HepG2 (cell line): Measurements from ENCODE around the gene MAB21L4. TPM values are rescaled to one million over a fixed set of nuclear protein-coding genes. Genes with fewer than 3 reads are reported as not detected.
A peak's percentile ranks its signal among the peaks of the same experiment; 100 is the strongest.

Experiments used
- ATAC-seq: fragments of 200-7000 bp; cut with Tn5 transposase; 3 replicates; pipeline ENCODE4 v1.9.1; 2020; ENCODE audit warnings: mild to moderate bottlenecking, moderate library complexity
- BruUV-seq: library from RNA; stranded (reverse); fragments of 400-500 nt; replicated peaks from 2 replicates; lab custom pipeline; 2021; lab: Mats Ljungman, UMichigan
- CTCF ChIA-PET: fragments of 300-600 bp; formaldehyde crosslinking; extraction: SDS; loops from one replicate; lab custom pipeline; 2021; ENCODE audit warnings: low total read pairs, inconsistent platforms, low intra/inter-chr PET ratio; lab: Yijun Ruan, JAX
- POLR2A ChIA-PET: fragments of 350-600 bp; sonication (Branson Sonifier 250); formaldehyde crosslinking; loops from one replicate; lab custom pipeline; 2020; ENCODE audit warnings: antibody characterized with exemption, inconsistent platforms; lab: Yijun Ruan, JAX
- DNase-seq: peaks from one replicate; pipeline ENCODE4 v3.0.0-alpha.2; 2015; ENCODE audit warnings: low spot score
- FAIRE-seq: peaks from 3 replicates; lab custom pipeline; 2011; peaks lifted over from hg19 to GRCh38; lab: Jason Lieb, UNC
- H2AFZ ChIP-seq: one replicate; pipeline ENCODE4 v1.6.1; 2011; ENCODE audit warnings: low read length, inconsistent platforms
- H3K27ac ChIP-seq: fragments of 300-600 bp; 3 replicates; pipeline ENCODE4 v1.8.0; 2011; ENCODE audit warnings: mixed run types, mild to moderate bottlenecking, mixed read lengths, low read length, inconsistent platforms; ENCODE audit not compliant: insufficient read depth; ENCODE audit errors: extremely low read length
- H3K27me3 ChIP-seq, 2 experiments: fragments of 200-600 bp in 1 of 2; 2 replicates in 1 of 2; 3 replicates in 1 of 2; pipeline versions ENCODE4 v1.6.0 to v1.8.0; 2011; ENCODE audit warnings: low read length in 2 of 2, mild to moderate bottlenecking in 2 of 2, moderate library complexity in 2 of 2, inconsistent platforms in 1 of 2; ENCODE audit not compliant: insufficient read depth in 2 of 2, control insufficient read depth in 1 of 2
- H3K36me3 ChIP-seq, 2 experiments: fragments of 200-600 bp in 1 of 2; replicated peaks in 1 of 2; 2 replicates in 1 of 2; 3 replicates in 1 of 2; pipeline versions ENCODE4 v1.5.1 to v1.8.0; 2011; ENCODE audit warnings: low read length in 2 of 2, inconsistent platforms in 1 of 2; ENCODE audit not compliant: insufficient read depth in 2 of 2, control insufficient read depth in 1 of 2
- H3K4me1 ChIP-seq: 2 replicates; pipeline ENCODE4 v1.5.1; 2012; ENCODE audit warnings: low read length, inconsistent platforms; ENCODE audit not compliant: insufficient read depth
- H3K4me2 ChIP-seq: 2 replicates; pipeline ENCODE4 v1.6.0; 2011; ENCODE audit warnings: low read depth, low read length, inconsistent platforms
- H3K4me3 ChIP-seq, 3 experiments: fragments of 200-600 bp in 1 of 3; sonication (generic), shearing (Covaris generic) in 1 of 3; replicated peaks in 1 of 3; 2 replicates each; pipeline ENCODE4 v1.5.1; 2011 to 2016; ENCODE audit warnings: low read length in 3 of 3, inconsistent platforms in 2 of 3, low read depth in 2 of 3, mild to moderate bottlenecking in 2 of 3, control low read depth in 1 of 3, mixed read lengths in 1 of 3; ENCODE audit not compliant: insufficient read depth in 1 of 3
- H3K79me2 ChIP-seq: one replicate; pipeline ENCODE4 v1.6.1; 2011; ENCODE audit warnings: low read length, inconsistent platforms; ENCODE audit not compliant: insufficient read depth
- H3K9ac ChIP-seq: 2 replicates; pipeline ENCODE4 v1.6.0; 2011; ENCODE audit warnings: mild to moderate bottlenecking, low read depth, low read length, inconsistent platforms; ENCODE audit not compliant: insufficient read depth
- H3K9me3 ChIP-seq: 2 replicates; pipeline ENCODE4 v1.5.1; 2012; ENCODE audit warnings: mild to moderate bottlenecking, low read length
- H4K20me1 ChIP-seq: 2 replicates; pipeline ENCODE4 v1.6.0; 2011; ENCODE audit warnings: inconsistent platforms, mild to moderate bottlenecking, low read length, moderate library complexity; ENCODE audit not compliant: insufficient read depth
- CAMTA2 ChIP-seq: sonication (generic); formaldehyde crosslinking; IDR thresholded peaks from 2 replicates; pipeline ENCODE4 v1.4.0; 2020; ENCODE audit warnings: mild to moderate bottlenecking, missing genetic modification reagents, borderline replicate concordance
- HES4 ChIP-seq: sonication (generic); formaldehyde crosslinking; IDR thresholded peaks from 2 replicates; pipeline ENCODE4 v1.9.0; 2021; ENCODE audit warnings: mild to moderate bottlenecking, missing genetic modification reagents, borderline replicate concordance
- ISX ChIP-seq: sonication (generic); formaldehyde crosslinking; conservative IDR thresholded peaks from 2 replicates; pipeline ENCODE4 v1.5.0; 2020; ENCODE audit warnings: missing genetic modification reagents
- MAFF ChIP-seq: IDR thresholded peaks from 2 replicates; pipeline ENCODE4 v1.6.1; 2011; ENCODE audit warnings: low read depth, low read length, improper control_type of control experiment
- NRL ChIP-seq: sonication (generic); formaldehyde crosslinking; IDR thresholded peaks from 2 replicates; pipeline ENCODE4 v1.5.0; 2020; ENCODE audit warnings: missing genetic modification reagents, mild to moderate bottlenecking, moderate library complexity, borderline replicate concordance
- RFX3 ChIP-seq: IDR thresholded peaks from 2 replicates; pipeline ENCODE4 v1.6.1; 2016; ENCODE audit warnings: missing biosample characterization, missing genetic modification reagents
- SP5 ChIP-seq: IDR thresholded peaks from 2 replicates; pipeline ENCODE4 v1.6.1; 2016; ENCODE audit warnings: low read depth, borderline replicate concordance
- YEATS2 ChIP-seq: sonication (generic); formaldehyde crosslinking; IDR thresholded peaks from 2 replicates; pipeline ENCODE4 v1.4.0; 2020; ENCODE audit warnings: missing genetic modification reagents, borderline replicate concordance
- ZC3H4 ChIP-seq: sonication (generic); formaldehyde crosslinking; IDR thresholded peaks from 2 replicates; pipeline ENCODE4 v1.4.0; 2020; ENCODE audit warnings: missing genetic modification reagents, borderline replicate concordance
- ZNF12 ChIP-seq: sonication (generic); formaldehyde crosslinking; IDR thresholded peaks from 2 replicates; pipeline ENCODE4 v1.5.0; 2020; ENCODE audit warnings: missing genetic modification reagents
- ZNF263 ChIP-seq: sonication (generic); formaldehyde crosslinking; IDR thresholded peaks from 2 replicates; pipeline ENCODE4 v1.4.0; 2020; ENCODE audit warnings: missing genetic modification reagents
- ZNF362 ChIP-seq: sonication (generic); formaldehyde crosslinking; IDR thresholded peaks from 2 replicates; pipeline ENCODE4 v1.4.0; 2020; ENCODE audit warnings: missing genetic modification reagents, mild to moderate bottlenecking, borderline replicate concordance
- ZNF382 ChIP-seq: sonication (generic); formaldehyde crosslinking; IDR thresholded peaks from 2 replicates; pipeline ENCODE4 v1.5.0; 2020; ENCODE audit warnings: missing genetic modification reagents, mild to moderate bottlenecking, borderline replicate concordance
- ZNF570 ChIP-seq: sonication (generic); formaldehyde crosslinking; IDR thresholded peaks from 2 replicates; pipeline ENCODE4 v1.4.0; 2020; ENCODE audit warnings: mild to moderate bottlenecking, missing genetic modification reagents, borderline replicate concordance
- ZNF746 ChIP-seq: sonication (generic); formaldehyde crosslinking; IDR thresholded peaks from 2 replicates; pipeline ENCODE4 v1.8.0; 2022; ENCODE audit warnings: mild to moderate bottlenecking, missing genetic modification reagents
- ZNF766 ChIP-seq: sonication (generic); formaldehyde crosslinking; IDR thresholded peaks from 2 replicates; pipeline ENCODE4 v1.5.0; 2020; ENCODE audit warnings: missing genetic modification reagents, borderline replicate concordance
- WGBS: methylation state at CpG from one replicate; pipeline ENCODE4 v1.1.6; 2017; ENCODE audit warnings: low lambda C conversion rate; 5-methylcytosine and 5-hydroxymethylcytosine counted together
- in situ Hi-C: cut with HindIII; loops from 2 replicates; pipeline ENCODE4 v1.10.0; 2017; ENCODE audit warnings: low pct_unique_long_range_greater_than_20kb; ENCODE audit not compliant: extremely low pct_ligation_motif_present
- intact Hi-C: fragments of 100-400 bp; cut with micrococcal nuclease; formaldehyde crosslinking; loops from one replicate; pipeline ENCODE4 v1.10.0; 2022; ENCODE audit not compliant: unreplicated experiment
- polyA plus RNA-seq, 8 experiments: library from polyadenylated mRNA; depleted of rRNA in 3 of 8; stranded (reverse) in 7 of 8; unstranded in 1 of 8; fragments of >200 nt; fragmentation: Illumina TruSeq in 4 of 8; extraction: Trizol in 4 of 8; gene quantifications; 2 replicates each; pipeline versions ENCODE4 v1.2.1 to v1.2.3, GENCODE V29; 2011 to 2016; ENCODE audit warnings: low read depth in 4 of 8, missing spikeins in 1 of 8, mixed read lengths in 1 of 8; ENCODE audit not compliant: insufficient read depth in 1 of 8
- total RNA-seq, 5 experiments: library from RNA; depleted of rRNA; stranded (reverse); fragments of >200 nt; fragmentation: Illumina TruSeq; extraction: Trizol; gene quantifications; 2 replicates each; pipeline ENCODE4 v1.2.3, GENCODE V29; 2016; ENCODE audit warnings: low read depth in 1 of 5
- TF ChIP-seq, protein P1 (sequence below): sonication (generic); formaldehyde crosslinking; conservative IDR thresholded peaks from 2 replicates; pipeline ENCODE4 v1.4.0; 2020; ENCODE audit warnings: mild to moderate bottlenecking, missing genetic modification reagents, moderate library complexity
- TF ChIP-seq, protein P2 (sequence below): sonication (generic); formaldehyde crosslinking; conservative IDR thresholded peaks from 2 replicates; pipeline ENCODE4 v1.5.0; 2020; ENCODE audit warnings: missing genetic modification reagents

Gene MAB21L4
- total and polyA plus RNA-seq, 2 of the 13 experiments (the other 11 are each of a cell fraction or from before 2014, with no cell fraction given), result 3.0 to 14.0 TPM

- POLR2A ChIA-PET, result interaction anchor here (0.9 to 4.2 kb wide), 6 partner anchors 15 to 40 kb away, joined by 3 to 37 read pairs (median 10); partner anchors contain the start of gene AGXT
- H3K4me1 ChIP-seq, result peaks cover 70% of the 10 kb centered on the region
- H3K9ac ChIP-seq, result no peak overlapping the region
- H3K79me2 ChIP-seq, result no peaks in the 10 kb centered on the region
- no peak overlapping the region for H2AFZ ChIP-seq
- no peaks in the 10 kb centered on the region for H3K9me3 ChIP-seq
- H3K4me3 ChIP-seq, result peak overlapping the region in 1 of 3 experiments; percentile 59; a peak in 1 of 6 replicates
- peaks cover 0 to 12% of the 10 kb centered on the region in 2 experiments; a peak in 2 of 5 replicates for H3K27me3 ChIP-seq
- CTCF ChIA-PET, result interaction anchor here (0.9 kb wide), 1 partner anchor 40 kb away, joined by 3 read pairs; no protein-coding TSS in a partner anchor
- peak overlapping the region; percentile 49 for H3K4me2 ChIP-seq
- ATAC-seq (peak; percentile 66), DNase-seq (peak; percentile 68), FAIRE-seq (peak; percentile 66)
- H3K27ac ChIP-seq, result no peak overlapping the region
- BruUV-seq, result no TSS peak
- intact Hi-C loops (no loop called here), in situ Hi-C loops (no loop called here)
- 70% methylated on average over 12 of the region's 23 CpGs for WGBS
- no peaks in the 10 kb centered on the region for H3K36me3 ChIP-seq
- no peaks in the 10 kb centered on the region for H4K20me1 ChIP-seq
- TF ChIP-seq CAMTA2 (0 out of 2 replicates have a peak, but pooled peaks have one; percentile 68), MAFF (no peak), ZNF382 (CRISPR knock-in tag) (no peak), ZNF766 (CRISPR knock-in tag) (no peak), NRL (CRISPR knock-in tag) (no peak), ZNF12 (no peak), ISX (CRISPR knock-in tag) (no peak), ZNF746 (CRISPR knock-in tag) (0 out of 2 replicates have a peak, but pooled peaks have one; percentile 45), ZNF570 (CRISPR knock-in tag) (no peak), YEATS2 (CRISPR knock-in tag) (no peak), HES4 (CRISPR knock-in tag) (no peak), ZNF263 (CRISPR knock-in tag) (no peak), SP5 (CRISPR knock-in tag) (peak; percentile 71), ZC3H4 (CRISPR knock-in tag) (no peak), ZNF362 (CRISPR knock-in tag) (no peak), RFX3 (CRISPR knock-in tag) (no peak)
- TF ChIP-seq, protein P1, sequence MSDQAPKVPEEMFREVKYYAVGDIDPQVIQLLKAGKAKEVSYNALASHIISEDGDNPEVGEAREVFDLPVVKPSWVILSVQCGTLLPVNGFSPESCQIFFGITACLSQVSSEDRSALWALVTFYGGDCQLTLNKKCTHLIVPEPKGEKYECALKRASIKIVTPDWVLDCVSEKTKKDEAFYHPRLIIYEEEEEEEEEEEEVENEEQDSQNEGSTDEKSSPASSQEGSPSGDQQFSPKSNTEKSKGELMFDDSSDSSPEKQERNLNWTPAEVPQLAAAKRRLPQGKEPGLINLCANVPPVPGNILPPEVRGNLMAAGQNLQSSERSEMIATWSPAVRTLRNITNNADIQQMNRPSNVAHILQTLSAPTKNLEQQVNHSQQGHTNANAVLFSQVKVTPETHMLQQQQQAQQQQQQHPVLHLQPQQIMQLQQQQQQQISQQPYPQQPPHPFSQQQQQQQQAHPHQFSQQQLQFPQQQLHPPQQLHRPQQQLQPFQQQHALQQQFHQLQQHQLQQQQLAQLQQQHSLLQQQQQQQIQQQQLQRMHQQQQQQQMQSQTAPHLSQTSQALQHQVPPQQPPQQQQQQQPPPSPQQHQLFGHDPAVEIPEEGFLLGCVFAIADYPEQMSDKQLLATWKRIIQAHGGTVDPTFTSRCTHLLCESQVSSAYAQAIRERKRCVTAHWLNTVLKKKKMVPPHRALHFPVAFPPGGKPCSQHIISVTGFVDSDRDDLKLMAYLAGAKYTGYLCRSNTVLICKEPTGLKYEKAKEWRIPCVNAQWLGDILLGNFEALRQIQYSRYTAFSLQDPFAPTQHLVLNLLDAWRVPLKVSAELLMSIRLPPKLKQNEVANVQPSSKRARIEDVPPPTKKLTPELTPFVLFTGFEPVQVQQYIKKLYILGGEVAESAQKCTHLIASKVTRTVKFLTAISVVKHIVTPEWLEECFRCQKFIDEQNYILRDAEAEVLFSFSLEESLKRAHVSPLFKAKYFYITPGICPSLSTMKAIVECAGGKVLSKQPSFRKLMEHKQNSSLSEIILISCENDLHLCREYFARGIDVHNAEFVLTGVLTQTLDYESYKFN (CRISPR knock-in tag), result peak; percentile 88
- TF ChIP-seq, protein P2, sequence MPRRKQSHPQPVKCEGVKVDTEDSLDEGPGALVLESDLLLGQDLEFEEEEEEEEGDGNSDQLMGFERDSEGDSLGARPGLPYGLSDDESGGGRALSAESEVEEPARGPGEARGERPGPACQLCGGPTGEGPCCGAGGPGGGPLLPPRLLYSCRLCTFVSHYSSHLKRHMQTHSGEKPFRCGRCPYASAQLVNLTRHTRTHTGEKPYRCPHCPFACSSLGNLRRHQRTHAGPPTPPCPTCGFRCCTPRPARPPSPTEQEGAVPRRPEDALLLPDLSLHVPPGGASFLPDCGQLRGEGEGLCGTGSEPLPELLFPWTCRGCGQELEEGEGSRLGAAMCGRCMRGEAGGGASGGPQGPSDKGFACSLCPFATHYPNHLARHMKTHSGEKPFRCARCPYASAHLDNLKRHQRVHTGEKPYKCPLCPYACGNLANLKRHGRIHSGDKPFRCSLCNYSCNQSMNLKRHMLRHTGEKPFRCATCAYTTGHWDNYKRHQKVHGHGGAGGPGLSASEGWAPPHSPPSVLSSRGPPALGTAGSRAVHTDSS, result no peak
Measured at GRCh38 chr2:240896871-240897692, 1.1 kb upstream of the MAB21L4 start.
